ENCODE results near the gene LZTS2.

- TF ChIP-seq CTCF (IDR thresholded peaks at IDR 0.05) (no peak), EP300 (IDR thresholded peaks at IDR 0.05) (no peak), POLR2A (IDR thresholded peaks at IDR 0.05) (no peak)
These were observed 16.4 kb upstream of the LZTS2 start for GRCh38 chr10:100982916-100983830.
